Stimulated activated CD4-positive, alpha-beta T cell treated with anti-CD3 and anti-CD28 coated beads, Interleukin-15, amount 100 ng/mL, for 24 hours (primary cell): ENCODE results near the gene LRMDA.

Experiments
- DNase-seq: peaks from one replicate; pipeline ENCODE4 v3.0.0-alpha.2; 2020

LRMDA gene

GRCh38 chr10:76080451-76080850, 649.0 kb downstream of the LRMDA start:
- no peak for DNase-seq

DNA sequence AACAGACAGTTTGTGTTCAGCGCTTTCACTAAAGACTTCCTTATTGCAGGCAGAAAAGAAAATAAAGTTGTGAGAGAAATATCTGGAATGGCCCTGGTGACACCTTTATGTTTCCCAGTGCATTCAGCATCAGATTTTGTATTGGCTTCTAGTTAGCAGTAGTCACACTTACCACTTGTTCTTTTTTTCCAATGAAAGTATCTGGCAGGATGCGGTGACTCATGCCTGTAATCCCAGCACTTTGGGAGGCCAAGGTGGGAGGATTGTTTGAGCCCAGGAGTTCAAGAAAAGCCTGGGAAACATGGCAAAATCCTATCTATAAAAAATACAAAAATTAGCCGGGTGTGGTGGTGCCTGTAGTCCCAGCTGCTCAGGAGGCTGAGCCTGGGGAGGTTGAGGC, 649.6 kb downstream of the LRMDA start:
- no peak for DNase-seq

- peak; percentile 5 for DNase-seq
Observed at GRCh38 chr10:76082232-76082631, 650.8 kb downstream of the LRMDA start.

DNA sequence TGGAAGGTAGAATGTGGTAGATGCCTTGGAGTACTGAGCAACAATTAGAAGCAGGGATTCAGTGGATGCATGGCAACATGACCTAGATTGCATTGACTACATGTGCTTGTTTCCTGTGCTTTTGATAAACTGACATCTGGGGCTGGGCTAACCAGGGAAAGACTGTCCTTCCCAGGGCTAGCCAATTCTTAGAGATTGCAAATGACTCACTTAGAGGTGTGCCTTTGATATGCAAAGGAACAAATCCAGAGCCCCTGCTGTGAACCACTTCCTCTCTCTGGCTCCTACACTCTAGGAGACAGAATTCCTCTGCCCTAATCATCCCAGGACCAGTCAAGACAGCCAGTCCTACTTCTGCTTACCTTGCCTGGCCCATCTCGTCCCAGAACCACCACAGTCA, 651.5 kb downstream of the LRMDA start:
- DNase-seq, result no peak

DNA sequence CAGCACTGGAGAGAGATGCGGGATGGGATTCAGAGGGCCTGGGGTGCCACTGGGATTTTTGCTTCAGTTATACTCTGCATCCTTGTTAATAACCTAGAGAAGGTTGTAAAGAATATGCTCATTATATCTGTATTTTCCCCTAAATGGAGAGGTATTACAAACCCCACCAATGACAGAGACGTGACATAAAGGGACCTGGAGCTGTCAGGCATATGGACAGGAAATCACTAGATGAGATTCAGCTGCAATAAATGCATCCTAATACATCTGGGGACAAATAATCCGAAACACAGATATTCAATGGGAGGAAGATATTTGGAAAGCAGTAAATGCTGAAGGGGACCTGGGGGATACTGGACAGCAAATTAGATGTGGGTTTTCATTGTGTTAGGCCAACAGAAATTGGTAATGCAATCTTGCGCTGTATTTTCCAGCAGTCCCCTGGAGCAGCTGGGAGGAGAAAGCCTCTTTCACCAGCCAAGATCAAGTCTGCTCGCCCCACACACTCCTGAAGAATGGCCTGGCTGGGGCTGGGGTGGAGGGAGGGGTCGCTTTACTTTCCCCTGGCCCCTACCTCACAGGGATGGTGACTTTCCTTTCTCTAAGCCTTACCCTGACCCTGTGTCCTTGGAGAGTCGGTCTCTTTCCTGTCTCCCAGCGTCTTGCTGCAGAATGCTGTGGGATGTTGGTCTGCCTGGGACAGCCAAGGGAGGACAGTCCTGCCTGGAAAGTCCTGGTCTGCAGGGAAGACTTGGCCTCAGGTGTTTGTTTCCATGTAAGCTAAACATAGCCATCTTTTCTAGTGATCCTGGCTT, 653.8 kb downstream of the LRMDA start:
- DNase-seq, result no peak

DNA sequence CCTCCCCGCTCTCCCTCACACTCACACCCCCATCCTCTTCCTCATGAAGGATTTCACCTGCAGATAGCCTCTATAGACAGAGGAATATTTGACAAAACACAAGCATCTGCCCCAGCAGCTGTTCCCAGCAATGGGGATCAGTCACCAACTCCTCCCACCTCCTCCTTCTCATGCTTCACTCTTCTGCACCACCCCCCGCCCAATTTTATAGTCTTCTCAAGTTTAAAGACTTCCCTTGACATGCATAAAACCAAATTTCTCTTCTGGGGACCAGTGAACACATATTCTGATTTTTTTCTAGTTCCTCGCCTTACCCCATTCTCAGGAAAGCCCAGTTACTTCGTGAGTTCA, 654.4 kb downstream of the LRMDA start:
- no peak for DNase-seq

DNA sequence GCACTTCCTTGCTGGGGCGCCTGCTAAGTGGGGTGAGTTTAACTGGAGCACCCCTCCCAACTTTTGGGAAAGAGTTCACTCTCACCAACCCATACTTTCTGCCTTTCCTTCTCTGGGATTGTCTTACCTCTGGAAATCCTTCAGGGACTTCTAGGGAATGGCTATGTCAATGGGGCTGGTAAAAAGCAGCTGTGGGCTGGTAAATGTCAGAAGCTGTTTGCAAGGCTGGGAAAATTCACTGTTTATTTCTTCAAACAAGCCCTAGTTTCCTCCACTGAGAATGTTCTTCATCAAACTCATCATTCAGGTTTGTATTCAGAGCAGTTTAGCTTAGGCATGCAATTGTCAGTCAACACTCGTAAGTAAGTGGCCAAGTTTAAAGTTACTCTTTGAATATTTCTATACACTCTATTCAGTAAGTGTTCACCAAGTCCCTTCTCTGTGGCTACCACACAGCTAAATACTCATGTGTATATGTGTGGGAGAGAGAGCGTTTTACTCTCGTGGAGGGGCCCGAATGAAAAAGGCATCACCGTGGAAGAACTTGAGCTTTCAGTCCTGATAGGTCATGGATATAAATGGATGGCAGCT, 654.8 kb downstream of the LRMDA start:
- no peak for DNase-seq

DNA sequence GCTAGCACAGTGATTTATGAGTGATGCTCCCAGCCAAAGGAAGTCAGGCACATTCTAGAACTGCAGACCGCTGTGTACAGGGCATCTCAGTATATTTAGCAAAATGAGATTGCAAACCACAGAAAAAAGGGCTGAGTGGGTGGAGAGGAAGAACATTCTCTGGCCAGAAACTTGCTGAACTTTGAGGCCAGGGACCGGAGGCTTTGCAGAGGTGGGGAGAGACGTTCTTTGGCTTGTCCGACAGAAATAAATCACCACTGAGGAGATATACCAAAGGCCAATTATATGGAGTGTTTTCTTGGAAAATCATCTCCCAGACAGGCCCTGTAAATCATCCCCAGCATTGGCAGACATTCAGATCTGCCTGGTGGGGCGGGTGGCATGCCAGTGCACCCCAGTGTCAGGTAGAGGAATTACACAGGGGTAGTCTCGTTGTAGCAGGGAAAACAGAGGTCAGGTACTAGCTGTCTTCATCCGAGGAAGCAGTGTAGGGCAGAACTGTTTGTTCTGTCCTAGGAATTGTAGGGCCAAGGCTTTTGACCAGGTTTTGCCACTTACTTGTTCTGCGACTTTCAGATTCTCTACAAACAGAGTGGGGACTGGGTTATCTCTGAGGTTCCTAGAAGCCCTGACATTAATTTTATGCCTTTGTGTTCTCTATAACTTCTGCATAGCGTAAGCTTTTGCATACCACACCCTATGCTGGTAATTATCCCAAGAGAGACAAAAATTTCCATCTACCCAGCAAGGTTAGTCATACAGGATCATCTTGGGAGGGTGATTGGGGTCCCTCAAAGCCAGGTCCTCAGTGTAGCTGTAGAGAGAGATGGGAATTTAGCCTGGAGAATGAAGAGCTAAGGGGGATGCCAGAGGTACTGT, 655.6 kb downstream of the LRMDA start:
- DNase-seq, result peak; percentile 4

GRCh38 chr10:76088008-76088407, 656.6 kb downstream of the LRMDA start:
- DNase-seq, result no peak

DNA sequence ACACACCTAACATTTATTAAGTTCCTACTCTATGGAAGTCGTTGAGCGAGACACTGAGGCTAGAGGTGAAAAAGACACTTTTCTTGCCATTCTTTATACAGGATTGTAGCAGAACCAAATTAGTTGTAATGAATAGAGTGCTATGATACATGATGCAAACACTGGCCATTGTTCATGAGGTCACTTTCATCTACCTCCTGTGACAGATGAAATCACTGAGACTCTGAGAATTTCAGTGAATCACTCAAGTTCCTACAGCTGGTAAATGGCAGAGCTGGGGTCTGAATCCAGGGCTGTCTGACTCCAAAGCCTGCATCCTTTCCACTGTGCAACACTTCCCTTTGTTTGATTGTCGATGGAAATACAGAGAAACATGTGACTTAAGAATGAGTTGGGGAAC, 657.6 kb downstream of the LRMDA start:
- no peak for DNase-seq

DNA sequence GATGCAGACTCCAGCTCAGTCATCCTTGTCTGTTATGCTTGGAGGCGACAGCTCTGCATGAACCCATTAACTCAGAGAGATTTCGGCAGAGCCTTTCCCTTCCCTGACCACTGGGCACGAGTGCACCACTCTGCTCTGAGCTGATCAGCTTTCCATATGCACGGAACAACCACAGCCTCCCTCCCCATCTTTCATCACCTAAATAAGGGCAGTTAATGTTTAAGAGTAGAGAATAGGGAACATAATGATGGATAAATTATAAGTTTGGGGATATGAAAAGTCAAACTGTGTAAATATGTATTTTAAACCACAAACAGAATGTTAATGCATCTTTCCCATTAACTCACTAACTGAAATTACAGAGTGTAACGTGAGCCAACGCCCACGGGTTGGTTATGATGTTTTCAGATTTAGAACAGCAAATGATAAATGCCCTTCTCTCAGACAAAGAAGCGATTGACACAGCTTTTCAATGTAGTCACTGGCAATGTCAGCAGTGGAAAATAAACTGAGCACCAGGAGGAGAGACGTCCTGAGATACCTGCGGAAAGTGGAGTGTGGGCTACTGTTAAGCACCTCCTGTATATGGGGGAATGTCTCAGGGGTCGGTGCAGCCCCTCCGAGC, 658.2 kb downstream of the LRMDA start:
- DNase-seq, result no peak

DNA sequence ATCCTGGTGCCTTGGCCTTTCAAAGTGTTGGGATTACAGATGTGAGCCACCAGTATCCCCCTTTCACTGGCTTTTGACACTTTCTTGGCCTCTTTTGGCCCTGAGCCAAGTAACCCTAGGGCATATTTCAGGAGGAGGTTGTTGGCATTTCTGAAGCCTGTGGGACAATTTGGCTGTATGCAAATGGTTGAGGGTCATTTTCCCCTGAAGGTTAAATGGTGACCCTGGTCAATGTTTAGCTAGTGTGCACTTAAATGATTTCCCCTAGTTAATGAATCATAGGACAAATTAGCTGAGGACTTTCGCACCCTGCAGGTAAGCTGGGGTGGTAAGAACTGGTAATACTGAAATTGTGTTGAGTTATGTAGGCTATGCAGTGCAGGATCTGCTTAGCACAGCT, 660.5 kb downstream of the LRMDA start:
- no peak for DNase-seq

DNA sequence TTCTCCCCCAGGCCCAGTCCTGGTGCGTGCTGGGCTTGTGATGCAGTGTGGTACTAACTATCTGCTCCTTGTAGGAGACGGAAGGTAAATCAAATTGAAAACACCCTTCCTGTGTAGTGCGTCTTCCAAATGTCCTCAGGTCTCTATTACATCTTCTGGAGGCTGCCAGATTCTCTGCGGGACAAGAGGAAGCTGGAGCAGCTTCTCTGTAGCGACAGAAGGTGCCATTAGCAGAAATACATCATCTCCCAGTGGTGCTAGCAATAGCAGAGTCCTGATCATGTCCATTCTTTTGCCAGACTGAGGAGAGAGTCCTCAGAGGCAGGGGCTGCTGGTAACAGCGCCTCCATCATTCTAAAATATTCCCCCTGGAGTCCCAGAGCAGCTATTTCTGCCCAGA, 675.2 kb downstream of the LRMDA start:
- DNase-seq, result no peak

DNA sequence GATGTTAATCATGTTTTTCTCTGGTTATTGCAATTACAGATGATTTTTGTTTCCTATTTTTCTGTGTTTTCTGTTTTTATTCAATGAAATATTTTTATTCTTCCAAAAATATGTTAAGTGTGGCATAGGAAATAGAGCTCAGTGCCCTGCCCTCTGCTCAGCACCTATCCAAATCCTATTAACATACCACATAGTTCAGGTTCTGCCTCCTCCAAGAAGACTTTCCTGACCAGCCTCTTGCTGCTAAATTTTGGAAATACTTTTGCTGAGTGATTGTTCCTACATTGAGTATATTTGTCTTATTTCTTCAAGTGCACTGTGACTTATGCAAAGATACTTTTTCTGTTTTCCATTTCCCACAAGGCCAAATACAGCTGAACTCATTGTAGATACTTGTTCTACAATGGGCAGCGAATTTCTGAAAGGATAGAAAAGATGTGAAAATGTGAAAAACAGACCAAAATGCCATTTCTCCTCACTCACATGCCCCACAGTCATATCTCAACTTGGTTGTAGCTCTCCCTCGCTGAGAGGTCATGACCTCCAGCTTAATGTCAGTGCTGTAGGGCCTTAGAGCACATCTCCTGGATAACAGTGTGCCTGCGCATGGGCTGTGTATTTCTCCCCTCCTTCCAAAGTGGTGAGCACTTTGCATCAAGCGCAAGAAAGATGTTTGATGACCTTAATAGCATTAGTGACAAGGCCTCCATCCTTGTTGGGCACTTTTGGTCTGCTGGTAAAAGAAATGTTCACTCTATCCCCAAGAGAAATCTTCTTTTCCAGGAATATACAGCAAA, 677.3 kb downstream of the LRMDA start:
- no peak for DNase-seq

- DNase-seq, result no peak
Observed at GRCh38 chr10:76111404-76111803, 680.0 kb downstream of the LRMDA start.

GRCh38 chr10:76111986-76112825, 680.8 kb downstream of the LRMDA start:
- no peak for DNase-seq

DNA sequence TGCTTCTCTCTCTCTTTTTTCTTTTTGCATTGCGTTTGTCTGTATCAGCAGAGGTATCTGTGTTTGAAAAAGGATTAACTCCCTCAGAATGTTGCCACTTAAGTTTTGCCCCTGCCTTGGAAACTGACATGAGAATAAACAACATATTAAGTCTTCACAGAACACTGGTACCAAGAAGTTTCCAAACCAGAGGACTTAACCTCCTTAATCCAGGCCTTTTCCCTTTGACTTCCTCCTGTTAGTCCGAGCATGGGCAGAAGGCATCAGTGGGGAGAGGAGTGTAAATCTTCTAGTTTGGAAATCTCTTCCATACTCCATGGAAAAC, 681.4 kb downstream of the LRMDA start:
- no peak for DNase-seq

- DNase-seq, result no peak
Observed at GRCh38 chr10:76113952-76114351, 682.5 kb downstream of the LRMDA start.

- DNase-seq, result no peak
Observed at GRCh38 chr10:76114581-76115001, 683.2 kb downstream of the LRMDA start.

GRCh38 chr10:76115131-76115470, 683.7 kb downstream of the LRMDA start:
- DNase-seq, result no peak

DNA sequence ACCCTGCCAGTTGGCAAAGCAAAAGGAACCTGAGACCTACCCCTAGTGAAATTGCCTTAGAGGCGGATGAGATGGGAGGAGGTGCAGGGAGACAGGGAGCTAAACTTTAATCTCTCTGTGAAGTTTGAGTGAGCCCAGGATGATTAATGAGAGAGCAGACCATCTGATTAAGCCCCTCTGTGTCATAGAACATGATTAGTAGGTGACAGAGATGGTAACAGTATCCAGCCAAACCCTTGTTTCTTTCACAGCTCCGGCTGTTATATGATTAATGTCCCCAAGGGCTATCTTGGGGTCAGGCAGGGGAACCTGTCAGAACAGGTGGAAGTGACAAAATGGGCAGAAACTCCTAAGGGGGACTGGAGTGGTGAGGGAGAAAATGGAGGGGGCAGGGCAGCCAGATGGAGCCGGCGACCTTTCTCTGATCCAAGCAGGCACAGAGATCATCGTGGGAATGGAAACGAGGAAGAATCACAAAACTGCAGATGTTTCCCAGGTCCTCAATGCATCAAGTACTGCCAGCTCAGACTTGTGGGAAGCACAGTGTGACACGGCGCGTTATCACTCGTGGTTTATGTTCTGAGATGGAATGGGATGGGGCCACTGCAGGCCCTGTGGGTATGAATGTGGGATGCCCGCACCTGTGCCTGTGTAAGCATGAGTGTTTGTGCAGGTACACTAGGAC, 684.2 kb downstream of the LRMDA start:
- DNase-seq, result no peak
